H9 (cell line): ENCODE measurements around the gene DAPL1. TPM values are rescaled to one million over a fixed set of nuclear protein-coding genes. Genes with fewer than 3 reads are reported as not detected.
A peak's percentile ranks its signal among the peaks of the same experiment; 100 is the strongest.

ENCODE experiments used
- DNase-seq: peaks from one replicate; pipeline ENCODE4 v3.0.0-alpha.2; 2017
- H2AFZ ChIP-seq: one replicate; pipeline ENCODE4 v1.6.1; 2013; ENCODE audit warnings: mild to moderate bottlenecking, low read length, control low read depth, moderate library complexity
- H2AK5ac ChIP-seq: 2 replicates; pipeline ENCODE4 v1.6.1; 2013; ENCODE audit warnings: low read length, control low read depth, mixed read lengths; ENCODE audit not compliant: insufficient read length
- H2BK120ac ChIP-seq: one replicate; pipeline ENCODE4 v1.6.1; 2013; ENCODE audit warnings: low read depth, mild to moderate bottlenecking, low read length, control low read depth, inconsistent platforms; ENCODE audit not compliant: poor library complexity, severe bottlenecking
- H2BK12ac ChIP-seq: 2 replicates; pipeline ENCODE4 v1.6.1; 2013; ENCODE audit warnings: low read length, control low read depth, mixed read lengths, low read depth; ENCODE audit not compliant: insufficient read length
- H2BK15ac ChIP-seq: 2 replicates; pipeline ENCODE4 v1.6.1; 2013; ENCODE audit warnings: low read depth, low read length, control low read depth
- H2BK20ac ChIP-seq: one replicate; pipeline ENCODE4 v1.6.1; 2013; ENCODE audit warnings: low read depth, mild to moderate bottlenecking, low read length, control low read depth, inconsistent platforms; ENCODE audit not compliant: poor library complexity, severe bottlenecking
- H2BK5ac ChIP-seq: 2 replicates; pipeline ENCODE4 v1.6.1; 2013; ENCODE audit warnings: low read length, control low read depth, mixed read lengths; ENCODE audit not compliant: insufficient read length
- H3K14ac ChIP-seq: 2 replicates; pipeline ENCODE4 v1.6.1; 2013; ENCODE audit warnings: low read length, control low read depth; ENCODE audit not compliant: insufficient read depth
- H3K18ac ChIP-seq: 2 replicates; pipeline ENCODE4 v1.6.1; 2013; ENCODE audit warnings: low read depth, mild to moderate bottlenecking, mixed read lengths, low read length, control low read depth; ENCODE audit not compliant: insufficient read length
- H3K23ac ChIP-seq: 2 replicates; pipeline ENCODE4 v1.6.1; 2013; ENCODE audit warnings: low read length, control low read depth, mixed read lengths, low read depth; ENCODE audit not compliant: insufficient read length
- H3K23me2 ChIP-seq: 2 replicates; pipeline ENCODE4 v1.6.1; 2013; ENCODE audit warnings: low read depth, mild to moderate bottlenecking, mixed read lengths, low read length, control low read depth; ENCODE audit not compliant: insufficient read length, poor library complexity, severe bottlenecking
- H3K27ac ChIP-seq: 2 replicates; pipeline ENCODE4 v1.5.1; 2013; ENCODE audit warnings: low read length, control low read depth, mixed read lengths, low read depth; ENCODE audit not compliant: insufficient read length
- H3K27me3 ChIP-seq: 2 replicates; pipeline ENCODE4 v1.6.1; 2013; ENCODE audit warnings: low read length, control low read depth, inconsistent platforms; ENCODE audit not compliant: insufficient read depth
- H3K4ac ChIP-seq: 2 replicates; pipeline ENCODE4 v1.6.1; 2013; ENCODE audit warnings: low read depth, mild to moderate bottlenecking, control low read depth, inconsistent platforms, low read length, moderate library complexity
- H3K4me1 ChIP-seq: 2 replicates; pipeline ENCODE4 v1.6.1; 2013; ENCODE audit warnings: low read length, control low read depth, inconsistent platforms; ENCODE audit not compliant: insufficient read depth
- H3K4me2 ChIP-seq: 2 replicates; pipeline ENCODE4 v1.6.1; 2013; ENCODE audit warnings: low read length, control low read depth, mixed read lengths; ENCODE audit not compliant: insufficient read length, insufficient read depth
- H3K56ac ChIP-seq: 2 replicates; pipeline ENCODE4 v1.6.1; 2013; ENCODE audit warnings: low read depth, mild to moderate bottlenecking, mixed read lengths, low read length, control low read depth; ENCODE audit not compliant: insufficient read length
- H3K79me1 ChIP-seq: 2 replicates; pipeline ENCODE4 v1.6.1; 2013; ENCODE audit warnings: low read depth, mild to moderate bottlenecking, moderate library complexity, low read length, control low read depth, inconsistent platforms; ENCODE audit not compliant: insufficient read depth, poor library complexity, severe bottlenecking
- H3K79me2 ChIP-seq: 2 replicates; pipeline ENCODE4 v1.6.1; 2013; ENCODE audit warnings: low read length, control low read depth, inconsistent platforms; ENCODE audit not compliant: insufficient read depth
- H3K9ac ChIP-seq: 2 replicates; pipeline ENCODE4 v1.6.1; 2013; ENCODE audit warnings: low read length, control low read depth, mixed read lengths; ENCODE audit not compliant: insufficient read length; ENCODE audit errors: extremely low read depth
- H3K9me3 ChIP-seq: one replicate; pipeline ENCODE4 v1.6.1; 2013; ENCODE audit warnings: low read depth, low read length, inconsistent platforms; ENCODE audit not compliant: control insufficient read depth
- H3T11ph ChIP-seq: one replicate; pipeline ENCODE4 v1.6.1; 2013; ENCODE audit warnings: mild to moderate bottlenecking, low read length, control low read depth, inconsistent platforms
- H4K20me1 ChIP-seq: one replicate; pipeline ENCODE4 v1.6.1; 2013; ENCODE audit not compliant: control insufficient read depth, insufficient read length, insufficient read depth
- H4K5ac ChIP-seq: 2 replicates; pipeline ENCODE4 v1.6.1; 2013; ENCODE audit warnings: low read depth, mild to moderate bottlenecking, mixed read lengths, low read length, control low read depth; ENCODE audit not compliant: insufficient read length
- H4K8ac ChIP-seq: replicated peaks from 2 replicates; pipeline ENCODE4 v1.6.1; 2013; ENCODE audit warnings: low read length, control low read depth, mixed read lengths, low read depth; ENCODE audit not compliant: insufficient read length
- H4K91ac ChIP-seq: 2 replicates; pipeline ENCODE4 v1.6.1; 2013; ENCODE audit warnings: low read depth, mild to moderate bottlenecking, moderate library complexity, mixed read lengths, low read length, control low read depth; ENCODE audit not compliant: insufficient read length
- H3K27ac Mint-ChIP-seq, 3 experiments: 2 replicates in 2 of 3; 3 replicates in 1 of 3; pipeline ENCODE4 v1.8.0; 2020 to 2021; ENCODE audit warnings: mixed read lengths in 3 of 3, mild to moderate bottlenecking in 1 of 3, moderate library complexity in 1 of 3
- H3K27me3 Mint-ChIP-seq: 2 replicates; pipeline ENCODE4 v1.8.0; 2021; ENCODE audit warnings: low read depth, mild to moderate bottlenecking, moderate library complexity, mixed read lengths
- H3K36me3 Mint-ChIP-seq, 3 experiments: 2 replicates in 2 of 3; 3 replicates in 1 of 3; pipeline ENCODE4 v1.8.0; 2020 to 2021; ENCODE audit warnings: low read depth in 3 of 3, mixed read lengths in 3 of 3; ENCODE audit not compliant: insufficient read depth in 1 of 3
- H3K4me1 Mint-ChIP-seq, 2 experiments: 2 replicates each; pipeline ENCODE4 v1.8.0; 2020; ENCODE audit warnings: mixed read lengths in 2 of 2
- H3K4me3 Mint-ChIP-seq, 2 experiments: 2 replicates in 1 of 2; 3 replicates in 1 of 2; pipeline ENCODE4 v1.8.0; 2020 to 2021; ENCODE audit warnings: mild to moderate bottlenecking in 2 of 2, mixed read lengths in 2 of 2, moderate library complexity in 1 of 2
- H3K9me3 Mint-ChIP-seq, 2 experiments: 2 replicates in 1 of 2; 3 replicates in 1 of 2; pipeline ENCODE4 v1.8.0; 2020; ENCODE audit warnings: mild to moderate bottlenecking in 2 of 2, mixed read lengths in 2 of 2, moderate library complexity in 1 of 2
- CTCF ChIP-seq: fragments of 200-600 bp; sonication (generic); conservative IDR thresholded peaks from 3 replicates; pipeline ENCODE4 v1.8.0; 2021; ENCODE audit warnings: antibody characterized with exemption, mild to moderate bottlenecking
- WGBS: extraction: QIAGEN DNeasy Blood & Tissue Kit; methylation state at CpG from one replicate; pipeline ENCODE4 v1.1.7; 2013; ENCODE audit warnings: missing lambda C conversion rate, low lambda C conversion rate, mixed read lengths; ENCODE audit not compliant: insufficient read length; ENCODE audit errors: extremely low coverage; 5-methylcytosine and 5-hydroxymethylcytosine counted together
- total RNA-seq: library from RNA; stranded (reverse); gene quantifications from 2 replicates; pipeline ENCODE4 v1.2.1, GENCODE V29; 2021

Gene DAPL1
- total RNA-seq, 1 experiment from 2014 or later = not detected

GRCh38 chr2:158829167-158829566, 34.0 kb downstream of the DAPL1 start:
- Histone ChIP-seq H4K91ac (no peak overlapping the region), H2AFZ (no peak overlapping the region), H3K79me2 (no peaks in the 10 kb centered on the region), H2BK20ac (no peak overlapping the region), H2BK120ac (no peak overlapping the region), H3K56ac (no peak overlapping the region), H3K27ac (no peak overlapping the region), H3K18ac (no peak overlapping the region), H4K5ac (no peak overlapping the region), H2BK5ac (no peak overlapping the region), H3K23me2 (no peaks in the 10 kb centered on the region), H3K9me3 (no peaks in the 10 kb centered on the region), H4K8ac (no peak overlapping the region), H3K4ac (no peak overlapping the region), H3K23ac (no peak overlapping the region), H2AK5ac (no peak overlapping the region), H3T11ph (no peak overlapping the region), H3K79me1 (no peaks in the 10 kb centered on the region), H2BK15ac (no peak overlapping the region), H4K20me1 (no peaks in the 10 kb centered on the region), H3K27me3 (no peaks in the 10 kb centered on the region), H3K4me2 (no peak overlapping the region), H3K14ac (no peak overlapping the region), H3K9ac (no peak overlapping the region), H3K4me1 (peaks cover 3% of the 10 kb centered on the region; the same call in 1 of the 2 replicates), H2BK12ac (no peak overlapping the region)
- Mint-ChIP-seq H3K36me3 (no peaks in the 10 kb centered on the region), H3K4me1 (peaks cover 12 to 13% of the 10 kb centered on the region in 2 experiments), H3K9me3 (no peaks in the 10 kb centered on the region), H3K4me3 (no peak overlapping the region), H3K27ac (peak overlapping the region in 1 of 3 experiments; percentile 32; a peak in 2 of 7 replicates), H3K27me3 (no peaks in the 10 kb centered on the region)
- TF ChIP-seq CTCF = no peak
- DNase-seq = no peak
- WGBS = no CpG with 5 or more reads among the region's 4 CpGs
